K562 (cell line): Measurements from ENCODE around the gene ANKLE2. TPM values are rescaled to one million over a fixed set of nuclear protein-coding genes. Genes with fewer than 3 reads are reported as not detected.

Experiments used
- ATAC-seq: fragments of 200-7000 bp; cut with Tn5 transposase; 3 replicates; pipeline ENCODE4 v1.9.1; 2020; ENCODE audit warnings: moderate library complexity
- BruUV-seq: library from RNA; stranded (reverse); fragments of 400-500 nt; replicated peaks from 2 replicates; lab custom pipeline; 2021; lab: Mats Ljungman, UMichigan
- CTCF ChIA-PET: fragments of 300-600 bp; formaldehyde crosslinking; extraction: SDS; loops from one replicate; lab custom pipeline; 2021; ENCODE audit warnings: low intra/inter-chr PET ratio; lab: Yijun Ruan, JAX
- POLR2A ChIA-PET: fragments of 300-600, 350-650 bp; sonication (Branson Sonifier 250); formaldehyde crosslinking; extraction: SDS; loops from one replicate; lab custom pipeline; 2021; ENCODE audit warnings: antibody characterized with exemption, inconsistent platforms; lab: Yijun Ruan, JAX
- DNase-seq, 4 experiments: peaks; one replicate each; pipeline versions ENCODE4 v3.0.0 to v3.0.0-alpha.2; 2011 to 2018; ENCODE audit warnings: low spot score in 3 of 4, mixed read lengths in 3 of 4; ENCODE audit errors: extremely low read depth in 1 of 4
- FAIRE-seq: peaks from 2 replicates; lab custom pipeline; 2011; peaks lifted over from hg19 to GRCh38; lab: Jason Lieb, UNC
- H2AFZ ChIP-seq: 2 replicates; pipeline ENCODE4 v1.6.0; 2011; ENCODE audit warnings: low read depth, low read length, control low read depth, inconsistent platforms
- H3K27ac ChIP-seq: fragments of 200-600 bp; 3 replicates; pipeline ENCODE4 v1.8.0; 2011; ENCODE audit warnings: low read depth, mild to moderate bottlenecking, control low read depth, inconsistent platforms, low read length, moderate library complexity, mixed read lengths; ENCODE audit errors: extremely low read depth
- H3K27me3 ChIP-seq, 2 experiments: fragments of 300-600 bp in 1 of 2; 2 replicates in 1 of 2; 3 replicates in 1 of 2; pipeline versions ENCODE4 v1.6.0 to v1.8.0; 2011; ENCODE audit warnings: inconsistent platforms in 2 of 2, low read length in 2 of 2, mild to moderate bottlenecking in 1 of 2, mixed read lengths in 1 of 2, moderate library complexity in 1 of 2; ENCODE audit not compliant: control insufficient read depth in 2 of 2, insufficient read depth in 2 of 2
- H3K36me3 ChIP-seq: fragments of 300-600 bp; 3 replicates; pipeline ENCODE4 v1.8.0; 2011; ENCODE audit warnings: mild to moderate bottlenecking, low read length, inconsistent platforms; ENCODE audit not compliant: control insufficient read depth, insufficient read depth
- H3K4me1 ChIP-seq, 2 experiments: fragments of 200-600 bp in 1 of 2; replicated peaks in 1 of 2; 2 replicates in 1 of 2; 3 replicates in 1 of 2; pipeline versions ENCODE4 v1.5.1 to v1.8.0; 2011; ENCODE audit warnings: inconsistent platforms in 2 of 2, low read length in 2 of 2, mild to moderate bottlenecking in 1 of 2, mixed read lengths in 1 of 2, moderate library complexity in 1 of 2; ENCODE audit not compliant: control insufficient read depth in 2 of 2, insufficient read depth in 2 of 2
- H3K4me2 ChIP-seq: 2 replicates; pipeline ENCODE4 v1.6.1; 2011; ENCODE audit warnings: low read length, control low read depth, inconsistent platforms, mixed read lengths; ENCODE audit not compliant: insufficient read depth
- H3K4me3 ChIP-seq: fragments of 200-600 bp; sonication (generic), shearing (Covaris generic); 2 replicates; pipeline ENCODE4 v1.5.1; 2016; ENCODE audit warnings: control low read depth, inconsistent platforms
- H3K79me2 ChIP-seq: fragments of 200-600 bp; 3 replicates; pipeline ENCODE4 v1.8.0; 2011; ENCODE audit warnings: low read length, inconsistent platforms; ENCODE audit not compliant: control insufficient read depth, insufficient read depth
- H3K9ac ChIP-seq, 2 experiments: 2 replicates each; pipeline versions ENCODE4 v1.6.0 to v1.6.1; 2011; ENCODE audit warnings: low read depth in 2 of 2, low read length in 2 of 2, control low read depth in 1 of 2, inconsistent platforms in 1 of 2, mild to moderate bottlenecking in 1 of 2, mixed read lengths in 1 of 2; ENCODE audit not compliant: insufficient read depth in 1 of 2
- H3K9me1 ChIP-seq: one replicate; pipeline ENCODE4 v1.6.0; 2011; ENCODE audit warnings: inconsistent platforms, mild to moderate bottlenecking, low read length, moderate library complexity; ENCODE audit not compliant: control insufficient read depth, insufficient read depth
- H3K9me3 ChIP-seq: replicated peaks from 2 replicates; pipeline ENCODE4 v1.5.1; 2011; ENCODE audit warnings: low read depth, low read length, inconsistent platforms; ENCODE audit not compliant: control insufficient read depth, insufficient read depth
- H4K20me1 ChIP-seq: replicated peaks from 2 replicates; pipeline ENCODE4 v1.6.1; 2011; ENCODE audit warnings: low read length, inconsistent platforms, mixed read lengths; ENCODE audit not compliant: control insufficient read depth, insufficient read depth
- EP400 ChIP-seq: fragments of 450-650 bp; IDR thresholded peaks from 2 replicates; pipeline ENCODE4 v1.6.1; 2017; ENCODE audit warnings: antibody characterized with exemption, mild to moderate bottlenecking, moderate library complexity
- ZBTB40 ChIP-seq, 2 experiments: fragments of 450-650 bp in 1 of 2; sonication (generic) in 1 of 2; formaldehyde crosslinking in 1 of 2; IDR thresholded peaks; 2 replicates each; pipeline versions ENCODE4 v1.7.1 to v1.9.0; 2016 to 2022; ENCODE audit warnings: inconsistent platforms in 1 of 2, mild to moderate bottlenecking in 1 of 2, missing genetic modification reagents in 1 of 2
- ZNF121 ChIP-seq: sonication (generic); formaldehyde crosslinking; conservative IDR thresholded peaks from 2 replicates; pipeline ENCODE4 v1.8.0; 2022; ENCODE audit warnings: missing genetic modification reagents
- ZNF449 ChIP-seq: fragments of 250-450 bp; sonication (Bioruptor Pico); IDR thresholded peaks from 2 replicates; pipeline ENCODE4 v1.8.0; 2022; ENCODE audit warnings: moderate library complexity, mild to moderate bottlenecking, inconsistent platforms
- WGBS: fragments of 100-300 bp; shearing (Covaris generic); methylation state at CpG from one replicate; pipeline ENCODE4 v1.1.6; 2016; ENCODE audit warnings: low coverage, mixed read lengths; ENCODE audit not compliant: insufficient coverage; ENCODE audit errors: missing lambda C conversion rate; 5-methylcytosine and 5-hydroxymethylcytosine counted together
- in situ Hi-C: fragments of 300-500 bp; cut with MboI; formaldehyde crosslinking; loops from 4 replicates; pipeline ENCODE4 v1.15.0; 2018; ENCODE audit warnings: inconsistent platforms, mixed read lengths
- intact Hi-C: fragments of 100-400 bp; cut with micrococcal nuclease; formaldehyde crosslinking; loops from 2 replicates; pipeline ENCODE4 v1.14.2; 2022
- polyA plus RNA-seq, 8 experiments: library from polyadenylated mRNA; depleted of rRNA in 4 of 8; stranded (reverse) in 5 of 8; unstranded in 3 of 8; fragments of >200 nt; fragmentation: Nextera tagmentation in 2 of 8; fragmentation: Illumina TruSeq in 1 of 8; extraction: Ambion mirVana in 2 of 8; extraction: Trizol in 1 of 8; gene quantifications; 2 replicates each; pipeline versions ENCODE4 v1.2.1 to v1.2.3, GENCODE V29; 2011 to 2014; ENCODE audit warnings: inconsistent platforms in 1 of 8, missing spikeins in 1 of 8
- total RNA-seq, 7 experiments: library from RNA; depleted of rRNA in 6 of 7; stranded (reverse); fragments of >200 nt in 6 of 7; fragmentation: Illumina TruSeq in 2 of 7; extraction: Trizol in 2 of 7; gene quantifications; 2 replicates each; pipeline versions ENCODE4 v1.2.1 to v1.2.3, GENCODE V29; 2011 to 2021; ENCODE audit warnings: low replicate concordance in 1 of 7

Gene ANKLE2
- total and polyA plus RNA-seq, 9 of the 15 experiments (the other 6 are each of a cell fraction or from before 2014, with no cell fraction given), result 3.2 to 57.7 (median 45.6) TPM

GRCh38 chr12:132715874-132716273 is 45.8 kb downstream of the ANKLE2 start:
- in situ Hi-C loops, result no loop called here
- H3K4me2 ChIP-seq, result no peak overlapping the region
- FAIRE-seq, result no peak
- DNase-seq, result no peak
- H3K9me3 ChIP-seq, result no peaks in the 10 kb centered on the region
- H3K79me2 ChIP-seq, result peaks cover 42% of the 10 kb centered on the region
- H2AFZ ChIP-seq, result no peak overlapping the region
- no peaks in the 10 kb centered on the region for H3K27me3 ChIP-seq
- WGBS, result 84% methylated on average over 8 of the region's 9 CpGs
- no peaks in the 10 kb centered on the region for H3K9me1 ChIP-seq
- intact Hi-C loops, result no loop called here
- no peak overlapping the region for H3K4me3 ChIP-seq
- H3K9ac ChIP-seq, result no peak overlapping the region
- ATAC-seq, result no peak
- no TSS peak for BruUV-seq
- no peak overlapping the region for H3K27ac ChIP-seq
- H3K4me1 ChIP-seq, result peaks cover 0 to 11% of the 10 kb centered on the region in 2 experiments; a peak in 3 of 5 replicates
- H3K36me3 ChIP-seq, result peaks cover 68% of the 10 kb centered on the region
- no peaks in the 10 kb centered on the region; the same call in 1 of the 2 replicates for H4K20me1 ChIP-seq
- ChIA-PET POLR2A (no interaction called here), CTCF (no interaction called here)
- TF ChIP-seq EP400 (no peak), ZNF449 (CRISPR knock-in tag) (no peak), ZBTB40 (IDR thresholded peaks at IDR 0.05) (no peak), ZBTB40 (CRISPR knock-in tag; IDR thresholded peaks at IDR 0.05) (no peak), ZNF121 (CRISPR knock-in tag) (no peak)
